ENCODE measurements around the gene RAMP1. TPM values are rescaled to one million over a fixed set of nuclear protein-coding genes. Genes with fewer than 3 reads are reported as not detected.
A peak's percentile ranks its signal among the peaks of the same experiment; 100 is the strongest.

The RAMP1 gene
- total RNA-seq (16.0 and 16.4 TPM in 2 replicates), polyA plus RNA-seq (3.2 and 3.3 TPM in 2 replicates), polyA minus RNA-seq (ENCODE audit: low replicate concordance) (1.6 and 3.4 TPM in 2 replicates)
- polyA plus RNA-seq (2012), result 7.1 and 11.1 TPM in 2 replicates

DNA sequence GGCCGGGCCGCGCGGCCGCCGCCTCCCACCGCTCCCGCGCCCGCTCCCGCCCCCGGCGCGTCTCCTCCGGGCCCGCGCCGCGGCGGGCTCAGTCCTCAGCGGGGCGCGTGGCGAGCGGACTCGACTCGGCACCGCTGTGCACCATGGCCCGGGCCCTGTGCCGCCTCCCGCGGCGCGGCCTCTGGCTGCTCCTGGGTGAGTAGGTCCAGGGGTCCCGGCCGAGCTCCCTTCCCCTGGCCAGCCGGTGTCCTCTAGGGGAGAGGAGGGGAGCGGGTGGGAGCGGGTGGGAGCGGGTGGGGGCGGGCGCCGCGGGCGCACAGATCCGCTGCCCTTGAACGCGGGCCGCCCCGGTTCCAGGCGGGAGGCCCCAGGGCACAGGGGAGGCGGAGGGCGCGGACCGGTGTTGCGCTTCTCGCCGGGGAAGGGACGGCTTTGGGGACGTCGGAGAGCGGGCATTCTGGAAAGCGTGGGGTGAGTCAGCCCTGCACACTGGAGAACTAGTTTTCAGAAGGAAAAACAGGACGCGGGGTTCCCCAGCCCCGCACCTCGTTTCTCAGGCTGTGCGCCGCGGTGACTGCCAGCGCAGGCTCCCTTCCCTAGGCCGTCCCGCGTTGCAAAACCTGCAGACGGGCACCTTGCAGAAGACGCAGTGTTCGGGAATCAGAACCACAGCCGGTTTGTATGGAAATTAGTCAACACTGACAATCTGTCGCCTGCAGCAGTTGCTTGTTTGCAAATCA lies at the start of gene RAMP1:
Gene RAMP1, plus strand, starts transcription at position 91 of the 740 bp plus-strand sequence. Its CDS starts 53 bp downstream, at position 144.
- peak within 1 kb of the TSS; percentile 40 for H3K4me2 ChIP-seq (ENCODE audit: extremely low read depth, insufficient read depth, low read length)
- H2AFZ ChIP-seq (ENCODE audit: low read length), result no peak within 1 kb of the TSS
- H3K36me3 ChIP-seq (ENCODE audit: control insufficient read depth, insufficient read depth, low read length), result no peaks in the 10 kb centered on the region
- no peak within 1 kb of the TSS for H3K9ac ChIP-seq (ENCODE audit: insufficient read depth, low read length)
- peak within 1 kb of the TSS in 3 of 4 experiments; percentile 8 to 53 (median 48) for H3K4me3 ChIP-seq (replicated peaks in 1 of 4; ENCODE audit: control extremely low read depth in 1 of 4, insufficient read depth in 1 of 4, low read depth in 3 of 4, low read length in 4 of 4)
- peaks cover 13% of the 10 kb centered on the region for H3K27me3 ChIP-seq (ENCODE audit: control insufficient read depth, insufficient read depth, low read length)
- no peaks in the 10 kb centered on the region for H4K20me1 ChIP-seq (ENCODE audit: control insufficient read depth, extremely low read depth, insufficient read depth, low read length)
- no peaks in the 10 kb centered on the region for H3K79me2 ChIP-seq (ENCODE audit: control insufficient read depth, insufficient read depth, low read length)
- H3K27ac ChIP-seq (ENCODE audit: insufficient read depth, low read length), result no peak within 1 kb of the TSS
- no peak for TF ChIP-seq EZH2 (IDR thresholded peaks at IDR 0.05; ENCODE audit: low read length, missing control alignments)
- peaks cover 1% of the 10 kb centered on the region for H3K4me1 ChIP-seq (ENCODE audit: control insufficient read depth, extremely low read depth, insufficient read depth, low read length)
- peak in 1 of 2 donors; percentile 39 for DNase-seq (ENCODE audit: low read depth in 2 of 2)
- no peaks in the 10 kb centered on the region for H3K9me3 ChIP-seq (ENCODE audit: control insufficient read depth, insufficient read depth, low read depth, low read length)

GRCh38 chr2:237815637-237816036 lies 43.8 kb upstream of the RAMP1 start:
- Histone ChIP-seq H3K4me3 (replicated peaks in 1 of 4; ENCODE audit: control extremely low read depth in 1 of 4, insufficient read depth in 1 of 4, low read depth in 3 of 4, low read length in 4 of 4) (no peak overlapping the region), H2AFZ (ENCODE audit: low read length) (no peak overlapping the region), H3K27me3 (ENCODE audit: control insufficient read depth, insufficient read depth, low read length) (peaks cover 4% of the 10 kb centered on the region), H4K20me1 (ENCODE audit: control insufficient read depth, extremely low read depth, insufficient read depth, low read length) (no peaks in the 10 kb centered on the region), H3K4me2 (ENCODE audit: extremely low read depth, insufficient read depth, low read length) (no peak overlapping the region), H3K9ac (ENCODE audit: insufficient read depth, low read length) (no peak overlapping the region), H3K9me3 (ENCODE audit: control insufficient read depth, insufficient read depth, low read depth, low read length) (no peaks in the 10 kb centered on the region), H3K27ac (ENCODE audit: insufficient read depth, low read length) (no peak overlapping the region), H3K36me3 (ENCODE audit: control insufficient read depth, insufficient read depth, low read length) (no peaks in the 10 kb centered on the region), H3K79me2 (ENCODE audit: control insufficient read depth, insufficient read depth, low read length) (no peaks in the 10 kb centered on the region), H3K4me1 (ENCODE audit: control insufficient read depth, extremely low read depth, insufficient read depth, low read length) (no peaks in the 10 kb centered on the region)
- TF ChIP-seq, protein P1, sequence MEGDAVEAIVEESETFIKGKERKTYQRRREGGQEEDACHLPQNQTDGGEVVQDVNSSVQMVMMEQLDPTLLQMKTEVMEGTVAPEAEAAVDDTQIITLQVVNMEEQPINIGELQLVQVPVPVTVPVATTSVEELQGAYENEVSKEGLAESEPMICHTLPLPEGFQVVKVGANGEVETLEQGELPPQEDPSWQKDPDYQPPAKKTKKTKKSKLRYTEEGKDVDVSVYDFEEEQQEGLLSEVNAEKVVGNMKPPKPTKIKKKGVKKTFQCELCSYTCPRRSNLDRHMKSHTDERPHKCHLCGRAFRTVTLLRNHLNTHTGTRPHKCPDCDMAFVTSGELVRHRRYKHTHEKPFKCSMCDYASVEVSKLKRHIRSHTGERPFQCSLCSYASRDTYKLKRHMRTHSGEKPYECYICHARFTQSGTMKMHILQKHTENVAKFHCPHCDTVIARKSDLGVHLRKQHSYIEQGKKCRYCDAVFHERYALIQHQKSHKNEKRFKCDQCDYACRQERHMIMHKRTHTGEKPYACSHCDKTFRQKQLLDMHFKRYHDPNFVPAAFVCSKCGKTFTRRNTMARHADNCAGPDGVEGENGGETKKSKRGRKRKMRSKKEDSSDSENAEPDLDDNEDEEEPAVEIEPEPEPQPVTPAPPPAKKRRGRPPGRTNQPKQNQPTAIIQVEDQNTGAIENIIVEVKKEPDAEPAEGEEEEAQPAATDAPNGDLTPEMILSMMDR (conservative IDR thresholded peaks at IDR 0.05 in 1 of 2, IDR thresholded peaks at IDR 0.05 in 1 of 2; ENCODE audit: low read depth in 1 of 2, low read length in 2 of 2), result no peak
- no peak for TF ChIP-seq EZH2 (IDR thresholded peaks at IDR 0.05; ENCODE audit: low read length, missing control alignments)
- DNase-seq (ENCODE audit: low read depth in 2 of 2), result no peak

- Histone ChIP-seq H3K4me3 (replicated peaks in 1 of 4; ENCODE audit: control extremely low read depth in 1 of 4, insufficient read depth in 1 of 4, low read depth in 3 of 4, low read length in 4 of 4) (no peak overlapping the region), H2AFZ (ENCODE audit: low read length) (no peak overlapping the region), H3K9me3 (ENCODE audit: control insufficient read depth, insufficient read depth, low read depth, low read length) (no peaks in the 10 kb centered on the region), H3K27me3 (ENCODE audit: control insufficient read depth, insufficient read depth, low read length) (peaks cover 3% of the 10 kb centered on the region), H3K27ac (ENCODE audit: insufficient read depth, low read length) (no peak overlapping the region), H3K36me3 (ENCODE audit: control insufficient read depth, insufficient read depth, low read length) (no peaks in the 10 kb centered on the region), H3K79me2 (ENCODE audit: control insufficient read depth, insufficient read depth, low read length) (no peaks in the 10 kb centered on the region), H3K4me1 (ENCODE audit: control insufficient read depth, extremely low read depth, insufficient read depth, low read length) (no peaks in the 10 kb centered on the region), H4K20me1 (ENCODE audit: control insufficient read depth, extremely low read depth, insufficient read depth, low read length) (no peaks in the 10 kb centered on the region), H3K4me2 (ENCODE audit: extremely low read depth, insufficient read depth, low read length) (no peak overlapping the region), H3K9ac (ENCODE audit: insufficient read depth, low read length) (no peak overlapping the region)
- no peak for DNase-seq (ENCODE audit: low read depth in 2 of 2)
- TF ChIP-seq, protein P1 (conservative IDR thresholded peaks at IDR 0.05 in 1 of 2, IDR thresholded peaks at IDR 0.05 in 1 of 2; ENCODE audit: low read depth in 1 of 2, low read length in 2 of 2), result no peak
- TF ChIP-seq EZH2 (IDR thresholded peaks at IDR 0.05; ENCODE audit: low read length, missing control alignments), result no peak
Observed at GRCh38 chr2:237816531-237816930, 42.9 kb upstream of the RAMP1 start.

All from fibroblast of lung (primary cell).